Stomach (tissue), 4 donors: Measurements from ENCODE around the gene ATG9A.

Source experiments
- EP300 ChIP-seq: sonication (generic); formaldehyde crosslinking; IDR thresholded peaks from one replicate; pipeline ENCODE4 v1.6.1; 2017; ENCODE audit warnings: antibody characterized with exemption
- TF ChIP-seq, protein P1 (sequence below), 7 experiments: fragments of 450-650 bp in 4 of 7; fragments of 200-600 bp in 3 of 7; sonication (generic) in 3 of 7; IDR thresholded peaks; one replicate each; pipeline ENCODE4 v1.5.1; 2016 to 2019; ENCODE audit warnings: antibody characterized with exemption in 7 of 7, control low read depth in 2 of 7, mild to moderate bottlenecking in 1 of 7

DNA sequence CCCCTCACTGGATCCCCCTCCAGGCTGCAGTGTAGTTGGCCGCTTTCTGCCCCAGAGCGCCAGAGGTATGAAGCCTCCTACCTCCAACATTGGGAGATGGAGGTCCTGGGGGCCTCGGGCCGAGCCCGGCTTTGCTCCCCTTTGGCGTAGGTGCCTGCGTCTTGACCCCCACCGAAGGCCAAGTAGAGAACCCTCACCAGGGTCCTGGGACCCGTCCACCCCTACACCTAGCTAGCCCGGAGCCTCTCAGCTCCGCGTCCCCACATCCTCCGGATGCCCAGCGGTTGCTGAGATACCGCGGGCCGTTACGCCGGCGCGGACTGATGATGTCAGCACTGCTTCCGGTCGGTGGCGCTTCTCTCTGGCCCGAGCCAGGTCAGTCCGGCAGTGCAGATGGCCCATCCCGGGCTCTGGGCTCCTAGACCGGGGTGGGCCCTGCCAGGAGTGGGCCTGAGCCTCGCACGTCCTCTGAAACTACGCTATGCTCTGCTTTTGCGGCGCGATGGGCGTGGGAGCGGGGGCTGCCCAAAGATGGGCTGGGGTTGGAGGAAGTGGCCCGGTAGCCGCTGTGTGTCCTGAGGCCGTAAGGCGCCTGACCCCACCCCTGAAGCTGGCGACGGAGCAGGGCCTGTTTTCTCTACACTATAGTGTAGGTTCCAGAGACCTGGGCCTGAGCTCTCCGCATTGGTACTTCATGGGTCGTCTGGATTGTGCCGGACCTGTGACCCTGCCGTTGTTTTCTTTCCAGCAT is 15.9 kb upstream of the ATG9A start, which contains the start of the genes GLB1L and STK16:
- TF ChIP-seq, protein P1, sequence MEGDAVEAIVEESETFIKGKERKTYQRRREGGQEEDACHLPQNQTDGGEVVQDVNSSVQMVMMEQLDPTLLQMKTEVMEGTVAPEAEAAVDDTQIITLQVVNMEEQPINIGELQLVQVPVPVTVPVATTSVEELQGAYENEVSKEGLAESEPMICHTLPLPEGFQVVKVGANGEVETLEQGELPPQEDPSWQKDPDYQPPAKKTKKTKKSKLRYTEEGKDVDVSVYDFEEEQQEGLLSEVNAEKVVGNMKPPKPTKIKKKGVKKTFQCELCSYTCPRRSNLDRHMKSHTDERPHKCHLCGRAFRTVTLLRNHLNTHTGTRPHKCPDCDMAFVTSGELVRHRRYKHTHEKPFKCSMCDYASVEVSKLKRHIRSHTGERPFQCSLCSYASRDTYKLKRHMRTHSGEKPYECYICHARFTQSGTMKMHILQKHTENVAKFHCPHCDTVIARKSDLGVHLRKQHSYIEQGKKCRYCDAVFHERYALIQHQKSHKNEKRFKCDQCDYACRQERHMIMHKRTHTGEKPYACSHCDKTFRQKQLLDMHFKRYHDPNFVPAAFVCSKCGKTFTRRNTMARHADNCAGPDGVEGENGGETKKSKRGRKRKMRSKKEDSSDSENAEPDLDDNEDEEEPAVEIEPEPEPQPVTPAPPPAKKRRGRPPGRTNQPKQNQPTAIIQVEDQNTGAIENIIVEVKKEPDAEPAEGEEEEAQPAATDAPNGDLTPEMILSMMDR (IDR thresholded peaks at IDR 0.05) = no peak
- TF ChIP-seq EP300 = no peak
